WERI-Rb-1 (cell line): ENCODE results near the gene SOX15.
"Not testable (repeated sequence)": the region's sequence is repeated elsewhere in the genome, so short reads cannot be mapped to it uniquely, and the experiment has no call there.

Source experiments
- DNase-seq: peaks from one replicate; pipeline ENCODE4 v3.0.0-alpha.2; 2020
- H3K27ac ChIP-seq: fragments of 250-450 bp; sonication (Bioruptor Pico); 2 replicates; pipeline ENCODE4 v1.5.1; 2020; ENCODE audit warnings: mild to moderate bottlenecking, moderate library complexity
- H3K27me3 ChIP-seq: fragments of 250-450 bp; sonication (Bioruptor Pico); 2 replicates; pipeline ENCODE4 v1.5.1; 2021; ENCODE audit warnings: mild to moderate bottlenecking, low read depth, moderate library complexity; ENCODE audit not compliant: insufficient read depth, severe bottlenecking
- H3K36me3 ChIP-seq: fragments of 250-450 bp; sonication (Bioruptor Pico); 2 replicates; pipeline ENCODE4 v1.5.1; 2020; ENCODE audit warnings: mild to moderate bottlenecking, moderate library complexity
- H3K4me3 ChIP-seq: 2 replicates; pipeline ENCODE4 v1.5.1; 2011; ENCODE audit warnings: low read depth, mild to moderate bottlenecking, control low read depth, low read length
- H3K9me3 ChIP-seq: fragments of 250-450 bp; sonication (Bioruptor Pico); 2 replicates; pipeline ENCODE4 v1.5.1; 2021; ENCODE audit warnings: mild to moderate bottlenecking, moderate library complexity; ENCODE audit not compliant: severe bottlenecking
- TF ChIP-seq, protein P1 (sequence below): IDR thresholded peaks from 2 replicates; pipeline ENCODE4 v1.5.1; 2011; ENCODE audit warnings: low read depth, mild to moderate bottlenecking, control low read depth, inconsistent platforms, low read length

The SOX15 gene

DNA sequence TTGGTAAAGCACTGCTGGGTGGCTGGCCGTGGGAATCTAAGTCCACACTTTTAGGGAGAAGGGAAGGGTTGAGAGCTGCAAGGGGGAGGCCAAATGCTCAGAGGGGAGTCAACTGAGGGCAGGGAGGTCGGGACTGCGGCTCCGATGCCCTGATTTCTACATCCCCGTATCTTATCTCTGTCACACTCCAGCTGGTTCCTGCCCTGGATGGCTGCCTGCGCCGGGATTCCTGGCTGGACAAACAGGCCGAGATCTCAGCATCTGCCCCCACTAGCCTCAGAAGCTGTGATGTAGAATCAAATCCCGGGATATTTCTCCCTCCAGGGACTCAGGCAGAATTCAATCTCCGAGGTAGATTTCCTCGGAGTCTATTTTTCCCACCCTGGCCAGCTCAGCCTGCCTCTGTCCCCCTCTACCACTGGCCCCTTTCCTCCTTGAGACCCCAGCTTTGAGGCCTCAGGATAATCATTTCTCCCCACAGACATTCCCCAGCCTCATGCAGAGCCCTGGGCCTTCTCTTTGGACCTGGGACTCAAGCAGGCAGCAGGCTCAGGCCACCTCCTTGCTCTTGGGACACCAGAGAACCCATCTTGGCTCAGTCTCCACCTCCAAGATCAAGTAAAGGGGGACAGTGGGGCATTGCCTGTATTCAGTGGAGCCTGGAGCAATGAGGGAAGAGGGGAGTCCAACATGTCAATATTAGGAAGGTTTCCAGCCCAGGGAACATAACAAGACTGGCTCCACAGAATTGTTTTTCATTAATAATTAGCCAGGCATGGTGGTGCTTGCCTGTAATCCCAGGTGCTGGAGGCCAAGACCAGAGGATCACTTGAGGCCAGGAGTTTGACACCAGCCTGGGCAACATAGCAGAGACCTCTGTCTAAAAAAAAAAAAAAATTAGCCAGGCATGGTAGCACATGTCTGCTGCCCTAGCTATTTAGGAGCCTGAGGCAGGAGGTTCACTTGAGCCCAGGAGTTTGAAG is 41.8 kb upstream of the SOX15 start:
- DNase-seq: no peak
- Histone ChIP-seq H3K27ac (no peak overlapping the region), H3K36me3 (no peaks in the 10 kb centered on the region; the same call in 1 of the 2 replicates), H3K27me3 (no peaks in the 10 kb centered on the region), H3K9me3 (no peaks in the 10 kb centered on the region), H3K4me3 (no peak overlapping the region)
- TF ChIP-seq, protein P1, sequence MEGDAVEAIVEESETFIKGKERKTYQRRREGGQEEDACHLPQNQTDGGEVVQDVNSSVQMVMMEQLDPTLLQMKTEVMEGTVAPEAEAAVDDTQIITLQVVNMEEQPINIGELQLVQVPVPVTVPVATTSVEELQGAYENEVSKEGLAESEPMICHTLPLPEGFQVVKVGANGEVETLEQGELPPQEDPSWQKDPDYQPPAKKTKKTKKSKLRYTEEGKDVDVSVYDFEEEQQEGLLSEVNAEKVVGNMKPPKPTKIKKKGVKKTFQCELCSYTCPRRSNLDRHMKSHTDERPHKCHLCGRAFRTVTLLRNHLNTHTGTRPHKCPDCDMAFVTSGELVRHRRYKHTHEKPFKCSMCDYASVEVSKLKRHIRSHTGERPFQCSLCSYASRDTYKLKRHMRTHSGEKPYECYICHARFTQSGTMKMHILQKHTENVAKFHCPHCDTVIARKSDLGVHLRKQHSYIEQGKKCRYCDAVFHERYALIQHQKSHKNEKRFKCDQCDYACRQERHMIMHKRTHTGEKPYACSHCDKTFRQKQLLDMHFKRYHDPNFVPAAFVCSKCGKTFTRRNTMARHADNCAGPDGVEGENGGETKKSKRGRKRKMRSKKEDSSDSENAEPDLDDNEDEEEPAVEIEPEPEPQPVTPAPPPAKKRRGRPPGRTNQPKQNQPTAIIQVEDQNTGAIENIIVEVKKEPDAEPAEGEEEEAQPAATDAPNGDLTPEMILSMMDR: no peak

DNA sequence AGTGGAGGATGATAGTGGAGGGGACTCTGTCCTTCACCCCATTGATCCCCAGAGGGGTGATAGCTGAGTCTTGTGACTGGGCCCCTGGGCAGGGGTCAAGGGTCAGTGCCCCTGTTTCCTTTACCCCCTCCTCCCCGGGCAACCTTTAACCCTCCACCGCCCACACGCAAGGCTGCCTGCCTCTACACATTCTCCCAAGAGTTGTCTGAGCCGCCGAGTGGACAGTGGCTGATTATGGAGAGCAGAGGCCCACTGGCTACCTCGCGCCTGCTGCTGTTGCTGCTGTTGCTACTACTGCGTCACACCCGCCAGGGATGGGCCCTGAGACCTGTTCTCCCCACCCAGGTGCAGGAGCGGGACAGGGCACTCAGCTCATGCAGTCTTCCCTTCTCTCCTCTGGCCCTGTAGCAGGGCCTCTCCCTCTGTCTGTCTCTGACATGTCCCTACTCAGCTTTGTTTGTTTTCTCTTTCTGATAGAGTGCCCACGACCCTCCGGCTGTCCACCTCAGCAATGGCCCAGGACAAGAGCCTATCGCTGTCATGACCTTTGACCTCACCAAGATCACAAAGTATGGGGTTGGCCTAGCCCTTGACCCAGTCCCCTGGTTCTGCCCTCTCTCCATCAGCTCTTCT is 40.2 kb upstream of the SOX15 start, which contains the start of gene SHBG:
Gene SHBG (plus strand): TSS at position 197 of the 633 bp plus-strand sequence. CDS start 38 bp downstream, at position 235.
- H3K27me3 ChIP-seq: no peaks in the 10 kb centered on the region
- H3K27ac ChIP-seq: no peak within 1 kb of the TSS
- no peak within 1 kb of the TSS for H3K4me3 ChIP-seq
- DNase-seq: no peak
- no peaks in the 10 kb centered on the region for H3K9me3 ChIP-seq
- TF ChIP-seq, protein P1: no peak
- peaks cover 12% of the 10 kb centered on the region for H3K36me3 ChIP-seq

DNA sequence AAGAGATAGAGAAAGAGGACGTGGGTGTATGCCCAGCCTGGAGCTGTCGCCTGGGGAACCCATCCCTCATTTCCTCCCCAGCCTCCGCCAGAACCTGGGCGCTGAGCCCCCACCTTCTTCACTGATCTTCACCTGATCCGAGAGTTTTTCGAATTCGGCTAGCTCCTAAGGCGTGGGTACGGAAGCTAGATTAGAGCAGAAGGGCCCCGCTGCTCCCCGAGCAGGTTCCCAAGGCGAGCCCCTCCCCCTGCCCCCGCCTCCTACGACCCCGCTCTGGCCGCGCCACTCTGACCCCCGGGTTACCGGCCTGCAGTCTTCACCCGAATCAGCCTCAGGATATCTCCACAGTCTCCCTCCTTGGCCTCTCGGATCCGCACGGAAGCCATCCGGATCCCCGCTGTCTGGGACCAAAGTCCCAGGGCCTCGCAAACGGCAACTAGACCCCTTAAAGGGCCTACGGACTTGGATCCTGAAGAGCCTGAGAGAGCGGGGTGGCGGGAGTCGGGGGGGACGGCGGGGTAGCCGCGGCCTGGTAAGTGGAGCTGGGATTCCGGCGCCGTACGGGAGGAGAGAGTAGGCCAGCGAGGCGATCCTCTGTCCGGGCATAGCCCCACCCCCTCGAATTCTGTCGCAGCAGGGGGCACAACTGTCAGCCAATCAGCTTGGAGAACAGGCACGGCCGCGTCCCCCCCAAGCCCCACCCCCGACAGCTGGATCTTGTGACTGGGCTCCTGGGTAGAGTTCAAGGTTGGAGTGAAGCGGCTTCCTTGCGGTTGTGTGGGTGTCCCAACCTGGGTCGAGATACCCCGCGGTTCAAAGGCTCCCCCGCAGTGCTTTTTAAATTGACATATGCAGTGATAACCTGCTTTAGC is 37.6 kb upstream of the SOX15 start, which contains the start of gene SAT2:
Gene SAT2 (minus strand): TSS at position 572 of the 872 bp plus-strand sequence. CDS start 186 bp downstream, at position 386.
- Histone ChIP-seq H3K36me3 (peaks cover 12% of the 10 kb centered on the region), H3K27ac (peak within 1 kb of the TSS; percentile 92), H3K27me3 (no peaks in the 10 kb centered on the region), H3K4me3 (peak within 1 kb of the TSS; percentile 80), H3K9me3 (no peaks in the 10 kb centered on the region)
- DNase-seq: peak; percentile 97
- TF ChIP-seq, protein P1: no peak

DNA sequence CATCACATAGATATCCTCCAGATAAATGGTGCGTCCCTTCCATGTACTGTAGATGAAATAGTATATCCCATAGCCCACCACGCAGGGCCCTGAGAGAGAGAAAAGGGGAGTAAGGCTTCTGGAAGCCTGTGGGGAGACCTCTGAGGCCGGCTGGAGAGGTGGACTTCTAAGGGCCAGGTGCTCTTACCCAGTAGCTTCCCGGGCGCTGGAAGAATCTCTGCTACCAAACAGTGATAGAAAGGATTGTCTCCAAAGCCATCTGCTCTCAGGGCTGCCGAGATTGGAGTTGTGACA is 37.0 kb upstream of the SOX15 start:
- H3K27ac ChIP-seq: peak overlapping the region; percentile 92
- H3K4me3 ChIP-seq: peak overlapping the region; percentile 80
- no peaks in the 10 kb centered on the region for H3K9me3 ChIP-seq
- TF ChIP-seq, protein P1: no peak
- DNase-seq: peak; percentile 61
- H3K36me3 ChIP-seq: peaks cover 12% of the 10 kb centered on the region
- no peaks in the 10 kb centered on the region for H3K27me3 ChIP-seq

DNA sequence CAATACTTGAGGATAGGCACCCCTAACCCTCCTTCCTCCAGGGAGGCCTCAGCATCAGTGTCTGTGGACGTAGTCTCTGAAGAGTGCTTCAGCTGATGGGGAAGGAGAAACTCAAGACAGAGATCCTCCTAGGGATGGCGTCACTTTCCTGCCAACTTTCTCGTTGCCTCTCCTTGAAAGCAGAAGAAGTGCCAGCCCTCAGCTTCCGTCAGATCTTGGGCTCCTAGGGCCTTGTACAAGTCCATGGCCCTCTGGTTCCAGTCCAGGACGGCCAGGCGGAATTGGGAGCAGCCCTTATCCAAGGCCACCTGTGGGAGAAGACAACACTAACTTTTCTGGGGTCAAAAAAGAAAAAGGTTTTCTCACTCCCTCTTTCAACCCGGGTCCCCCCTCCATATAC is 36.4 kb upstream of the SOX15 start:
- TF ChIP-seq, protein P1: no peak
- Histone ChIP-seq H3K36me3 (peaks cover 12% of the 10 kb centered on the region), H3K27me3 (no peaks in the 10 kb centered on the region), H3K4me3 (peak overlapping the region; percentile 80), H3K27ac (no peak overlapping the region), H3K9me3 (no peaks in the 10 kb centered on the region)
- DNase-seq: no peak

DNA sequence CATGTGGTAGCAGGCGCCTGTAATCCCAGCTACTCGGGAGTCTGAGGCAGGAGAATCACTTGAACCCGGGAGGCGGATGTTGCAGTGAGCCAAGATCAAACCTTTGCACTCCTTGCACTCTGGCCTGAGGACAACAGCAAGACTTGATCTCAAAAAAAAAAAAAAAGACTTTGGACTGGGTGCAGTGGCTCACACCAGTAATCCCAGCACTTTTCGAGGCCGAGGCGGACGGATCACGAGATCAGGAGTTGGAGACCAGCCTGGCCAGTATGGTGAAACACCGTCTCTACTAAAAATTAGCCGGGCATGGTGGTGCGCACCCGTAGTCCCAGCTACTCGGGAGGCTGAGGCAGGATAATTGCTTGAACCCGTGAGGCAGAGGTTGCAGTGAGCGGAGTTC is 35.9 kb upstream of the SOX15 start:
- H3K36me3 ChIP-seq: peaks cover 12% of the 10 kb centered on the region
- H3K27ac ChIP-seq, H3K4me3 ChIP-seq, H3K27me3 ChIP-seq, H3K9me3 ChIP-seq, DNase-seq: not testable (repeated sequence)
